ENCODE results near the gene ST7L.

Gene ST7L

DNA sequence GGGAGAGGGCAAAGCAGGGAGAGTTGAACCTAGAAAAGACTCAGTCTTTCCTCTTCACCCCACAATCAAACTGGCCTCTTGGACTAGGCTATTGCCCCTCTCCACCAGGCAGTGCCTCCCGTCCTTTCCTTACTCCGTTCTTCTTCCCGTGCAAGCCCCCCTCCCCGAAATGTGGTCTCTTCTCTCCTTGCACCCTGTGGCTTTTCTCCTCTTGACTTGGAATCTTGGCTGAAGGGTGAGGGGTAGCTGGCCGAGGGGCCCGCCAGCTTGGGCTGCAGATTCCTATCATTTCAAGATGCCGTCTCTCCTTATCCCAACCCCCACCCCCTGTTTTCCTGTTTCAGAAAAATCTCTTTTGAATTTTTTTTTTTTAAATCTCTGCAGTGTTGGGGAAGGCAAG, 108.6 kb downstream of the ST7L start:
- Histone ChIP-seq H3K27ac (ENCODE audit: low read depth, low read length) (no peak overlapping the region), H3K27me3 (ENCODE audit: control insufficient read depth in 1 of 2, insufficient read depth in 2 of 2, low read length in 2 of 2) (peaks cover 21 to 34% of the 10 kb centered on the region in 2 donors), H3K9me3 (ENCODE audit: control insufficient read depth in 1 of 2, low read length in 2 of 2) (no peaks in the 10 kb centered on the region), H3K4me3 (ENCODE audit: low read depth in 1 of 2, low read length in 2 of 2) (peak overlapping the region; percentile 32 to 48), H3K4me1 (ENCODE audit: control insufficient read depth in 1 of 2, insufficient read depth in 2 of 2, low read length in 2 of 2) (peaks cover 9 to 10% of the 10 kb centered on the region in 2 donors), H3K36me3 (ENCODE audit: control insufficient read depth in 1 of 2, insufficient read depth in 2 of 2, low read length in 2 of 2) (no peaks in the 10 kb centered on the region), H3K9ac (ENCODE audit: low read depth in 1 of 2, low read length in 2 of 2) (no peak overlapping the region)

DNA sequence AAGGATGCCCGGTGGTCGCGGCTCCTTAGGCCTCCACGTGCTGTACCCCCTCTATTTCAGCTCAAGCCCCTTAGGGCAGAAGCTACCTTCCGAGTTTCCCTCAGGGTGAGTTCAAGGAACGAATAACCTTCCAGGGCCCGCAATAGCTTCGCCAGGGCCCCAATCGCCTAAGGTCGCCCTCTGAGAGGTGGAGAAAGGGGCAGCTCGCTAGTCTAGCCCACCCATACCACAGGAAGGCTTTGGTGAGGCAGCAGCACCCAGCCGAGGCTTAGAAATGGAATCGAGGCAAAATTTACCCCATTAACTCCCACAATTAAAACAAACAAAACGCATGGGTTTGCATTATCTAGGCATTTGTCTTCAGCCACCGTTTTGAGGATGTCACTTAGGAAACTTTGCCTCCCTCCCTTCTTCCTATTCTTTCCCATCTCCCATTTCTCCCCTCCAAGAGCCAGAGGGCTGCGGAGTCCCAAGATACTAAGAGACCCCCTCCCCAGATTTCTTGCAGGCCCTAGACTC, 109.2 kb downstream of the ST7L start:
- Histone ChIP-seq H3K27ac (ENCODE audit: low read depth, low read length) (no peak overlapping the region), H3K4me3 (ENCODE audit: low read depth in 1 of 2, low read length in 2 of 2) (peak overlapping the region; percentile 48 to 84)

DNA sequence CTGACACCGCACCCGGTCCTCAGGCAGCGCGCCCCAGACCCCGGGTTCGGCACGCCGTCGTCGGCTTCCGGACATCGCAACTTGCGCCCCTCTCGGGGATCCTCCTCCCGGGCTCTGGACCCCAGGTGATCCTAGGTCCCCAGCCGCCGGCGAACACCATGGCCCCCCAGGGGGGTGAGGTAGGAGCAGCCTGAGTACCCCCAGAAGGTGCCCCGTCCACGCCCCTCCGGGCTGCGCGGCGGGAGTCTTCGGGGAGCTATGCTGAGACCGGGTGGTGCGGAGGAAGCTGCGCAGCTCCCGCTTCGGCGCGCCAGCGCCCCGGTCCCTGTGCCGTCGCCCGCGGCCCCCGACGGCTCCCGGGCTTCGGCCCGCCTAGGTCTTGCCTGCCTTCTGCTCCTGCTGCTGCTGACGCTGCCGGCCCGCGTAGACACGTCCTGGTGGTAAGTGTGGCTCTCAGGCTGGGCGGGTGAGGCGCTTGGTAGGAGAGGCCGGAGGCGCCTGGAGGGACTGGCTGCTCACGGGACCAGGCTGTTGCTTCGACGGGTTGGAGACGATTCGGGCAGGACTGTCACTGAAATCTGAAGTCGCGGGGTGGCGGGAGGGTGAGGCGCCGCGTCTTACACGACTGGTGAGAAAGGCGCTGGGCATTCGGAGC, 109.8 kb downstream of the ST7L start:
- Histone ChIP-seq H3K4me3 (ENCODE audit: low read depth in 1 of 2, low read length in 2 of 2) (peak overlapping the region; percentile 48 to 84), H3K27ac (ENCODE audit: low read depth, low read length) (no peak overlapping the region), H3K4me1 (ENCODE audit: control insufficient read depth in 1 of 2, insufficient read depth in 2 of 2, low read length in 2 of 2) (peaks cover 9 to 10% of the 10 kb centered on the region in 2 donors), H3K9ac (ENCODE audit: low read depth in 1 of 2, low read length in 2 of 2) (peak overlapping the region in 1 of 2 donors; percentile 43), H3K9me3 (ENCODE audit: control insufficient read depth in 1 of 2, low read length in 2 of 2) (no peaks in the 10 kb centered on the region), H3K36me3 (ENCODE audit: control insufficient read depth in 1 of 2, insufficient read depth in 2 of 2, low read length in 2 of 2) (no peaks in the 10 kb centered on the region), H3K27me3 (ENCODE audit: control insufficient read depth in 1 of 2, insufficient read depth in 2 of 2, low read length in 2 of 2) (peaks cover 21 to 42% of the 10 kb centered on the region in 2 donors)

More for the DNA sequence above, 109.2 kb downstream of the ST7L start:
- no peaks in the 10 kb centered on the region for H3K36me3 ChIP-seq (ENCODE audit: control insufficient read depth in 1 of 2, insufficient read depth in 2 of 2, low read length in 2 of 2)
- no peak overlapping the region for H3K9ac ChIP-seq (ENCODE audit: low read depth in 1 of 2, low read length in 2 of 2)
- H3K4me1 ChIP-seq (ENCODE audit: control insufficient read depth in 1 of 2, insufficient read depth in 2 of 2, low read length in 2 of 2), result peaks cover 9 to 10% of the 10 kb centered on the region in 2 donors
- no peaks in the 10 kb centered on the region for H3K9me3 ChIP-seq (ENCODE audit: control insufficient read depth in 1 of 2, low read length in 2 of 2)
- peaks cover 21 to 36% of the 10 kb centered on the region in 2 donors for H3K27me3 ChIP-seq (ENCODE audit: control insufficient read depth in 1 of 2, insufficient read depth in 2 of 2, low read length in 2 of 2)

DNA sequence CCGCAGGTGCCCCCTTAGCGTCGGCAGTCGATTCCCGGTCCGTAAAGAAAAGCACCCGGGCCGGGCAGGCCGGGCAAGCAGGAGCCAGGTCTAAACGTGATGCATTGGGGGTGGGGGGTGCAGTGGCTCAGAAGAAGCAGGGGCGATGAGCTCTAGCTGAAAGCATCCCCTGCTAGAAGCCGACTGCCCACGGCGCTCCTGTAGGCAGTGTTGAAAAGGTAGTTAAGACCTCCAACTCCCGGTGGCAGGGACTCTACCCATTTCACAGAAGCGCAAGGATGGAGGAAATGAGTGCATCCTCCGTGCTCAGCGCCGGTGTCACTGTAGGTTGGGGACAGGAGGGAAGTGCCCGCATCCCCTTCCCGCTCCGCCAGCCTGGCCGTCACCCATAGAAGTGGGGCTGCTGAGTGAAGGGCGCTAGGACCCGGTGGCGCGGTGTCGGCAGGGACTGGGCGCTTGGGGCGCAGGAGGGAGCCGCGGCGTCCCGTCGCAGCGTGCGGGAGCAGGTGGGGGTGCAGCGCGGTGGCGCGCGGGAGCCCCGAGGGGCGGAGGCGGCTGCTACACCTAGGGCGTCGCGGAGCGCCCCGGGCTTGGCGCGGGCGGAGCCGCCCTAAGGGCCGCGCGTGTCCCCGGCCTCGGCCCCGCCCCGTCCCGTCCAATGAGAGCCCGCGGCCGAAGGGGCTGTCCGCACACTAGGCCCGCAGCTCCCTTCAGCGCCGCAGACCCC, 110.5 kb downstream of the ST7L start, which contains the start of gene WNT2B:
Gene WNT2B, plus strand, starts transcription at position 688 of the 727 bp plus-strand sequence. CDS start 298 bp downstream, outside the sequence.
- Histone ChIP-seq H3K27ac (ENCODE audit: low read depth, low read length) (no peak within 1 kb of the TSS), H3K9me3 (ENCODE audit: control insufficient read depth in 1 of 2, low read length in 2 of 2) (no peaks in the 10 kb centered on the region), H3K4me3 (ENCODE audit: low read depth in 1 of 2, low read length in 2 of 2) (peak within 1 kb of the TSS; percentile 48 to 84), H3K9ac (ENCODE audit: low read depth in 1 of 2, low read length in 2 of 2) (peak within 1 kb of the TSS; percentile 5 to 43), H3K27me3 (ENCODE audit: control insufficient read depth in 1 of 2, insufficient read depth in 2 of 2, low read length in 2 of 2) (peaks cover 22 to 49% of the 10 kb centered on the region in 2 donors), H3K4me1 (ENCODE audit: control insufficient read depth in 1 of 2, insufficient read depth in 2 of 2, low read length in 2 of 2) (peaks cover 9 to 10% of the 10 kb centered on the region in 2 donors), H3K36me3 (ENCODE audit: control insufficient read depth in 1 of 2, insufficient read depth in 2 of 2, low read length in 2 of 2) (no peaks in the 10 kb centered on the region)

DNA sequence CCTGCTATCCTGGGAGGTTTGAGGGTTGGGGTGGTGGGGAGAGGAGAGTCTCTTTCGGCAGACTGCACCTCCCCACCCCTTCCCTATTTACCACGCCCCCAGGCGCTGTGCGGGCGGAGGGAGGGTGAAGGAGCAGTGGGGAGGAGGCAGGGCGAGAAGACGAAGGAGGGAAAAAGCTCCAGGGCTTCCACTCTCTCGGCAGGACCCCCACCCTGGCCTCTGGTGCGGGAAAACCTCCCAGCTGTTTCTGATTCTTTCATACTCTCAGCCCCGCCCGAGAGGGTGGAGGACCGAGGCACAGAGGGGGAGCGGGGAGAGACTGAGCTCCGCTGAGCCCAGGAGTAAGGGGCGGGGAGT, 111.0 kb downstream of the ST7L start:
- Histone ChIP-seq H3K36me3 (ENCODE audit: control insufficient read depth in 1 of 2, insufficient read depth in 2 of 2, low read length in 2 of 2) (no peaks in the 10 kb centered on the region), H3K9ac (ENCODE audit: low read depth in 1 of 2, low read length in 2 of 2) (peak overlapping the region; percentile 5 to 43), H3K27me3 (ENCODE audit: control insufficient read depth in 1 of 2, insufficient read depth in 2 of 2, low read length in 2 of 2) (peaks cover 26 to 54% of the 10 kb centered on the region in 2 donors), H3K9me3 (ENCODE audit: control insufficient read depth in 1 of 2, low read length in 2 of 2) (no peaks in the 10 kb centered on the region), H3K4me3 (ENCODE audit: low read depth in 1 of 2, low read length in 2 of 2) (peak overlapping the region; percentile 48 to 84), H3K27ac (ENCODE audit: low read depth, low read length) (no peak overlapping the region), H3K4me1 (ENCODE audit: control insufficient read depth in 1 of 2, insufficient read depth in 2 of 2, low read length in 2 of 2) (peaks cover 9 to 14% of the 10 kb centered on the region in 2 donors)

DNA sequence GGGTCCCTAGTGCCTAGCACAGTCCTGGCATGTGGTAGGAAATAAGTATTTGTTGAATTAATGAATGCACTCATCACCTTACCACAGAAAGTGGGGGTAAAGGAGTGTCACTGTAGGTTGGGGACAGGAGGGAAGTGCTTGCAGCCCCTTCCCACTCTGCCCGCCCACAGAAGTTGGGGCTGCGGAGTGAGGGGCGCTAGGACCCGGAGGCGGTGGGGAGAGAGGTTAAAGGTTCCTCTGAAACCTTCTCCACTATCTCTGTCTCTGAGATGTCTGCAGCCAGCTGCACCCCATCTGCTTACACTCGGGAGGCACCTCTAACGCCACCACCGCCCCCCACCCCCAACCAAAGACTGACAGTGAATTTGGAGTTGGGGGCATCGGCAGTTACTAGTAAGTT, 111.6 kb downstream of the ST7L start:
- H3K4me3 ChIP-seq (ENCODE audit: low read depth in 1 of 2, low read length in 2 of 2), result peak overlapping the region in 1 of 2 donors; percentile 48
- no peak overlapping the region for H3K9ac ChIP-seq (ENCODE audit: low read depth in 1 of 2, low read length in 2 of 2)
- no peak overlapping the region for H3K27ac ChIP-seq (ENCODE audit: low read depth, low read length)
- peaks cover 9 to 14% of the 10 kb centered on the region in 2 donors for H3K4me1 ChIP-seq (ENCODE audit: control insufficient read depth in 1 of 2, insufficient read depth in 2 of 2, low read length in 2 of 2)
- H3K27me3 ChIP-seq (ENCODE audit: control insufficient read depth in 1 of 2, insufficient read depth in 2 of 2, low read length in 2 of 2), result peaks cover 31 to 59% of the 10 kb centered on the region in 2 donors
- no peaks in the 10 kb centered on the region for H3K36me3 ChIP-seq (ENCODE audit: control insufficient read depth in 1 of 2, insufficient read depth in 2 of 2, low read length in 2 of 2)
- H3K9me3 ChIP-seq (ENCODE audit: control insufficient read depth in 1 of 2, low read length in 2 of 2), result no peaks in the 10 kb centered on the region

DNA sequence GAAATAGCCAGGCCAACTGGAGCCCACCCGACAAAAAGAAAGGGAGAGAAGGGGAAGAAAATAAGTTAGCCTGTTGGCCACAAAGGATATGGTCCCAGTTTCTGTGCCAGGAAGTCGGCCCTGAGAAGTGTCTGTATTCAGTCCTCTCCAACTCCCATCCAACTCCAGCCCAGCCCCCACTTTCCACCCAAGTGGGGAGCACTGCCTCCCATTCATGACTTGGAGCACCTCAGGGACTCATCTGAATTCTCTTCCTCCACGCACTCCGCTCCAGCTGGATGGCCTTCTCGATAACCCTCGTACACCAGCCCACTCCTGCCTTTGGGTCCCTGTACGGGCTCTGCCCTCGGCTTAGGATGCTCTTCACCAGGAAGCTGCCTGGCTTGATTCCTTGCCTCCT, 112.2 kb downstream of the ST7L start:
- H3K9ac ChIP-seq (ENCODE audit: low read depth in 1 of 2, low read length in 2 of 2), result no peak overlapping the region
- H3K9me3 ChIP-seq (ENCODE audit: control insufficient read depth in 1 of 2, low read length in 2 of 2), result no peaks in the 10 kb centered on the region
- no peaks in the 10 kb centered on the region for H3K36me3 ChIP-seq (ENCODE audit: control insufficient read depth in 1 of 2, insufficient read depth in 2 of 2, low read length in 2 of 2)
- peaks cover 9 to 15% of the 10 kb centered on the region in 2 donors for H3K4me1 ChIP-seq (ENCODE audit: control insufficient read depth in 1 of 2, insufficient read depth in 2 of 2, low read length in 2 of 2)
- H3K27ac ChIP-seq (ENCODE audit: low read depth, low read length), result no peak overlapping the region
- H3K4me3 ChIP-seq (ENCODE audit: low read depth in 1 of 2, low read length in 2 of 2), result no peak overlapping the region
- H3K27me3 ChIP-seq (ENCODE audit: control insufficient read depth in 1 of 2, insufficient read depth in 2 of 2, low read length in 2 of 2), result peaks cover 32 to 62% of the 10 kb centered on the region in 2 donors

DNA sequence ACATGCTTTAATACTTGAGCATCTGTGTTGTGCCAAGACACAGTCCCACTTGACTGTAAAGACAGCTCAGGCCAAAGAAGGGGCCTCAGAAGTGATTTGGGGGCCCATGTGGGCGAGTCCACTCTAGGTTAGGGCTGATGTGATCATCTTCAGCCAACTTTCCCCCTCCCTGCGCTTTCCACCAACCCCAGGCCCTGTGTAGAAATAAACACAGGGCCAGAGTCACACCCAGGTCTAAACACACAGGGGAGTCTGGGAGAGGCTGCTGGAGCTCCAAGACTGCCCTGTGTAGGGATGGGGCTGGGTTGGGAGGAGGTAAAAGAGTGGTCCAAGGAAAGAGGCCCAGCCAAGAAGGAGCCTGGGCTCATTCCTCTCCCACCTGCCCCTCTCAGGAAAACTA, 112.6 kb downstream of the ST7L start:
- Histone ChIP-seq H3K9me3 (ENCODE audit: control insufficient read depth in 1 of 2, low read length in 2 of 2) (no peaks in the 10 kb centered on the region), H3K36me3 (ENCODE audit: control insufficient read depth in 1 of 2, insufficient read depth in 2 of 2, low read length in 2 of 2) (no peaks in the 10 kb centered on the region), H3K27me3 (ENCODE audit: control insufficient read depth in 1 of 2, insufficient read depth in 2 of 2, low read length in 2 of 2) (peaks cover 36 to 65% of the 10 kb centered on the region in 2 donors), H3K4me1 (ENCODE audit: control insufficient read depth in 1 of 2, insufficient read depth in 2 of 2, low read length in 2 of 2) (peaks cover 9 to 19% of the 10 kb centered on the region in 2 donors), H3K9ac (ENCODE audit: low read depth in 1 of 2, low read length in 2 of 2) (no peak overlapping the region), H3K4me3 (ENCODE audit: low read depth in 1 of 2, low read length in 2 of 2) (no peak overlapping the region), H3K27ac (ENCODE audit: low read depth, low read length) (no peak overlapping the region)

DNA sequence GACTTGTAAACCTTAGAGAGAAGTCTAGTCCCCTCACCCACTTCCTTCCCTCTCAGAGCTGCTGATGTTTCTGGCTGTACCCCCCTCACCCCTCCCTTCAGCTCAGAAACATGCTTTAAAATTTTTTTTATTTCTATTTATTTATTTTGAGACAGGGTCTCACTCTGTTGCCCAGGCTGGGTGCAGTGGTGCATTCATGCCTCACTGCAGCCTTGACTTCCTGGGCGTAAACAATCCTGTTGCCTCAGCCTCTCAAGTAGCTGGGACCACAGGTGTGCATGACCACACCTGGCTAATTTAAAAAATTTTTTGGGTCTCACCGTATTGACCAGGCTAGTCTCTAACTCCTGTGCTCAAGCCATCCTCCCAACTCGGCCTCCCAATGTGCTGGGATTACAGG, 113.1 kb downstream of the ST7L start:
- no peak overlapping the region for H3K27ac ChIP-seq (ENCODE audit: low read depth, low read length)
- H3K4me3 ChIP-seq (ENCODE audit: low read depth in 1 of 2, low read length in 2 of 2), result no peak overlapping the region
- H3K9me3 ChIP-seq (ENCODE audit: control insufficient read depth in 1 of 2, low read length in 2 of 2), result no peaks in the 10 kb centered on the region
- peaks cover 9 to 19% of the 10 kb centered on the region in 2 donors for H3K4me1 ChIP-seq (ENCODE audit: control insufficient read depth in 1 of 2, insufficient read depth in 2 of 2, low read length in 2 of 2)
- peaks cover 36 to 69% of the 10 kb centered on the region in 2 donors for H3K27me3 ChIP-seq (ENCODE audit: control insufficient read depth in 1 of 2, insufficient read depth in 2 of 2, low read length in 2 of 2)
- no peak overlapping the region for H3K9ac ChIP-seq (ENCODE audit: low read depth in 1 of 2, low read length in 2 of 2)
- H3K36me3 ChIP-seq (ENCODE audit: control insufficient read depth in 1 of 2, insufficient read depth in 2 of 2, low read length in 2 of 2), result no peaks in the 10 kb centered on the region

DNA sequence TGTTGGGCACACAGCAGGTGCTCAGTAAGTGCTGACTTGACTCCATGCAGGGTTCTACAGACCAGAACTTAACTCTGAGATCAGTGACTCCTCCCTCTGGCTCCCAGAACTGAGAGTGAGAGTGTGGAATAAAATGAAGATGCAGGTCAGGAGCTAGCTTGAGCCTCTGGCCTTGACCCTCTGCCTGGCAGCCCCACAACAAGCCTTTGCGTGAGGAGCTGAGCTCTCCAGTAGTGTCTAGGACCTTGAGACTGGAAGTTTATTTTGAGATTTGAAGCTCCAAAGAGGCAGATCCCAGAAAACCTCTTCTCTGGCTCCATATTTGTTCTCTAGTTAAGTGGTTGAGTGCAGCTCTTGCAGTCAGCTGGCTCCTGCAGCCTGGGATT, 113.5 kb downstream of the ST7L start:
- Histone ChIP-seq H3K4me3 (ENCODE audit: low read depth in 1 of 2, low read length in 2 of 2) (no peak overlapping the region), H3K27ac (ENCODE audit: low read depth, low read length) (no peak overlapping the region), H3K9ac (ENCODE audit: low read depth in 1 of 2, low read length in 2 of 2) (no peak overlapping the region), H3K36me3 (ENCODE audit: control insufficient read depth in 1 of 2, insufficient read depth in 2 of 2, low read length in 2 of 2) (no peaks in the 10 kb centered on the region), H3K4me1 (ENCODE audit: control insufficient read depth in 1 of 2, insufficient read depth in 2 of 2, low read length in 2 of 2) (peaks cover 9 to 19% of the 10 kb centered on the region in 2 donors), H3K9me3 (ENCODE audit: control insufficient read depth in 1 of 2, low read length in 2 of 2) (no peaks in the 10 kb centered on the region), H3K27me3 (ENCODE audit: control insufficient read depth in 1 of 2, insufficient read depth in 2 of 2, low read length in 2 of 2) (peaks cover 36 to 71% of the 10 kb centered on the region in 2 donors)

Measured in duodenal mucosa (tissue), 2 donors.